SK-N-SH (cell line): Measurements from ENCODE around the gene BMAL1. TPM values are rescaled to one million over a fixed set of nuclear protein-coding genes. Genes with fewer than 3 reads are reported as not detected.
"Not testable (repeated sequence)": the region's sequence is repeated elsewhere in the genome, so short reads cannot be mapped to it uniquely, and the experiment has no call there.

Source experiments
- CTCF ChIA-PET: fragments of 300-600, 350-600 bp; formaldehyde crosslinking; extraction: SDS; loops from one replicate; lab custom pipeline; 2021; lab: Yijun Ruan, JAX
- POLR2A ChIA-PET: fragments of 350-600 bp; sonication (Branson Sonifier 250); formaldehyde crosslinking; extraction: SDS; loops from one replicate; lab custom pipeline; 2020; ENCODE audit warnings: antibody characterized with exemption, inconsistent platforms; lab: Yijun Ruan, JAX
- DNase-seq: peaks from one replicate; pipeline ENCODE4 v3.0.0; 2012
- H2AFZ ChIP-seq: fragments of 200-600 bp; sonication (generic); 2 replicates; pipeline ENCODE4 v1.8.1; 2016; ENCODE audit warnings: antibody characterized with exemption, mild to moderate bottlenecking, low read depth
- H3F3A ChIP-seq: fragments of 200-600 bp; sonication (generic); replicated peaks from 2 replicates; pipeline ENCODE3; 2016; ENCODE audit warnings: antibody characterized with exemption, mild to moderate bottlenecking; ENCODE audit not compliant: insufficient read depth
- H3K27ac ChIP-seq, 2 experiments: fragments of 200-500 bp in 1 of 2; fragments of 200-600 bp in 1 of 2; sonication (Bioruptor generic) in 1 of 2; sonication (generic), shearing (Covaris generic) in 1 of 2; 2 replicates each; pipeline versions ENCODE4 v1.5.1 to v1.6.1; 2014 to 2016; ENCODE audit warnings: low read depth in 2 of 2, inconsistent platforms in 1 of 2, low read length in 1 of 2, mild to moderate bottlenecking in 1 of 2, mixed read lengths in 1 of 2
- H3K27me3 ChIP-seq: fragments of 200-600 bp; sonication (generic), shearing (Covaris generic); 2 replicates; pipeline ENCODE4 v1.6.1; 2016; ENCODE audit warnings: mixed run types; ENCODE audit not compliant: insufficient read depth
- H3K36me3 ChIP-seq, 2 experiments: fragments of 200-500 bp in 1 of 2; fragments of 200-600 bp in 1 of 2; sonication (Bioruptor generic) in 1 of 2; sonication (generic) in 1 of 2; replicated peaks in 1 of 2; 2 replicates each; pipeline versions ENCODE3 to v1.5.1; 2014 to 2016; ENCODE audit warnings: low read length in 1 of 2, mild to moderate bottlenecking in 1 of 2; ENCODE audit not compliant: insufficient read depth in 2 of 2, control insufficient read depth in 1 of 2
- H3K4me1 ChIP-seq, 2 experiments: fragments of 200-500 bp in 1 of 2; fragments of 200-600 bp in 1 of 2; sonication (Bioruptor generic) in 1 of 2; sonication (generic), shearing (Covaris generic) in 1 of 2; 2 replicates each; pipeline versions ENCODE4 v1.5.1 to v1.6.1; 2014 to 2016; ENCODE audit warnings: low read depth in 1 of 2, low read length in 1 of 2, mixed run types in 1 of 2; ENCODE audit not compliant: insufficient read depth in 2 of 2, control insufficient read depth in 1 of 2
- H3K4me2 ChIP-seq: fragments of 200-600 bp; sonication (generic), shearing (Covaris generic); 2 replicates; pipeline ENCODE4 v1.6.1; 2017; ENCODE audit warnings: mixed run types
- H3K4me3 ChIP-seq, 2 experiments: fragments of 200-500 bp in 1 of 2; fragments of 200-600 bp in 1 of 2; sonication (Bioruptor generic) in 1 of 2; sonication (generic), shearing (Covaris generic) in 1 of 2; 2 replicates each; pipeline versions ENCODE4 v1.5.1 to v1.8.1; 2014 to 2016; ENCODE audit warnings: low read depth in 2 of 2, inconsistent platforms in 1 of 2, low read length in 1 of 2, mild to moderate bottlenecking in 1 of 2, mixed read lengths in 1 of 2, moderate library complexity in 1 of 2
- H3K79me2 ChIP-seq: fragments of 200-600 bp; sonication (generic); 2 replicates; pipeline ENCODE4 v1.8.1; 2017; ENCODE audit warnings: mild to moderate bottlenecking; ENCODE audit not compliant: insufficient read depth
- H3K9ac ChIP-seq: fragments of 200-600 bp; sonication (generic); 2 replicates; pipeline ENCODE4 v1.6.1; 2017; ENCODE audit warnings: mixed run types
- H3K9me2 ChIP-seq: fragments of 200-600 bp; sonication (generic); 2 replicates; pipeline ENCODE4 v1.6.1; 2017; ENCODE audit warnings: mixed run types
- H3K9me3 ChIP-seq: fragments of 200-600 bp; sonication (generic); 2 replicates; pipeline ENCODE4 v1.6.1; 2017; ENCODE audit warnings: mixed run types, mild to moderate bottlenecking, moderate library complexity
- H4K20me1 ChIP-seq: fragments of 200-600 bp; sonication (generic); 2 replicates; pipeline ENCODE4 v1.6.1; 2017; ENCODE audit warnings: mild to moderate bottlenecking, mixed run types; ENCODE audit not compliant: insufficient read depth
- FOXM1 ChIP-seq: IDR thresholded peaks from 2 replicates; pipeline ENCODE4 v1.4.0; 2012; ENCODE audit warnings: low read depth, mild to moderate bottlenecking
- ZBTB33 ChIP-seq: IDR thresholded peaks from 2 replicates; pipeline ENCODE4 v1.4.0; 2012; ENCODE audit warnings: low read depth, borderline replicate concordance
- WGBS: methylation state at CpG from one replicate; pipeline ENCODE4 v1.1.6; 2017; ENCODE audit warnings: low lambda C conversion rate; 5-methylcytosine and 5-hydroxymethylcytosine counted together
- polyA plus RNA-seq, 3 experiments: library from polyadenylated mRNA; depleted of rRNA; stranded (reverse); fragments of >200 nt; gene quantifications; 2 replicates each; pipeline ENCODE4 v1.2.3, GENCODE V29; 2012

The BMAL1 gene
- polyA plus RNA-seq, 1 of the 3 experiments (the other 2 are of a cell fraction): 6.5 TPM

DNA sequence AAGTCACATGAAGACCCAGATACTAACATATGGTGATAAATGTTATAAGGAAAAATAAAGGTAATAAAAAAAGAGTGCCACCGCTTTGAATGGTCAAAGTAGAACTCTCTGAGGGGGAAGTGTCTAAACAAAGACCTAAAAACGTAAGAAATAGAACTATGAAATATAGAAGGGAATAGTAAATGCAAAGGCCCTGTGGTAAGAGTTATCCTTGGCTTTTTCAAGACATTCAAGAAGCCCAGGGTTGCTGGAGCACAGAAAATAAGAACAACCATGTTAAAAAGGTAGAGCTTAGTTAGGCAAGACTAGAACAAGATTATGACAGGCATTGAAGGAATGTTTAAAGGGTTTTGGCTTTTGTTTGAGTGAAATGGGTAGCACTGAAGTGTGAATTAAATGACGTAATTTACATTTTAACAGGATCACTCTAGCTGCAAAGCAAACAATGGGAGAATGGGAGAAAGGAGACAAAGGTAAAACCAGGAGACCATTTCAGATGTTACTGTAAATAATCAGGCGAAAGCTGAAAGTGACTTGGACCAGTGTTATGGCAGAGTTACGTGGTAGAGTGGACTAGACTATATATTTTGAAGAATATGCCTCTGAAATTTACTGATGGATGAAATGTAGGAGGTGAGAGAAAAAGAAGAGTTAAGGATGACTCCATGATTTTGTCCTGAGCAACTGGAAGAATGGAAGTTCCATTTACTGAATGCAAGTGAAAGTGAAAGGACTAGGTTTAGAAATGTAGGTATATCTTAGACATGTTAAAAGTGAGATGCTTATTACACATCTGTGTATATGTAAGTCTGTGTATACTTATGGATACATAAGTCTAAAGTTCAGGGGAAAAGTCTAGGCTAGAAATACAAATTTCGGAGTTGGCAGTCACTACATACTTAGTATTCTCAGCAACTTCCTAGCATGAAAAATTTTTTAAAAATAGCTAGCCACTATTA is 156.9 kb downstream of the BMAL1 start:
- Histone ChIP-seq H3K4me3 (no peak overlapping the region), H2AFZ (no peak overlapping the region), H3K27me3 (no peaks in the 10 kb centered on the region), H3K9me2 (no peaks in the 10 kb centered on the region), H3K27ac (no peak overlapping the region), H4K20me1 (peaks cover under 1% of the 10 kb centered on the region; the same call in 1 of the 2 replicates), H3K4me1 (no peaks in the 10 kb centered on the region; a peak in 1 of 4 replicates), H3K9me3 (no peaks in the 10 kb centered on the region; the same call in 1 of the 2 replicates), H3K36me3 (peaks cover 3 to 18% of the 10 kb centered on the region in 2 experiments), H3K79me2 (peaks cover 74% of the 10 kb centered on the region), H3F3A (peaks cover 5% of the 10 kb centered on the region), H3K9ac (no peak overlapping the region), H3K4me2 (no peak overlapping the region)
- TF ChIP-seq ZBTB33: no peak
- no peak for TF ChIP-seq FOXM1
- WGBS: 94% methylated on average over 6 of the region's 6 CpGs
- ChIA-PET CTCF (no interaction called here), POLR2A (no interaction called here)
- DNase-seq: no peak

GRCh38 chr11:13436836-13437235 is 159.2 kb downstream of the BMAL1 start:
- H3K4me1 ChIP-seq, H2AFZ ChIP-seq, H3K4me3 ChIP-seq, H4K20me1 ChIP-seq, H3K9me3 ChIP-seq, H3K9ac ChIP-seq, H3K27me3 ChIP-seq, H3K4me2 ChIP-seq, H3K9me2 ChIP-seq, DNase-seq, H3K36me3 ChIP-seq, H3K27ac ChIP-seq: not testable (repeated sequence)
- ChIA-PET CTCF (interaction anchor here (1.2 to 1.4 kb wide), 2 partner anchors 29 to 227 kb away, joined by 3 to 4 read pairs; no protein-coding TSS in a partner anchor), POLR2A (interaction anchor here (1.2 kb wide), 1 partner anchor 26 kb away, joined by 3 read pairs; the partner anchor contains the start of gene BTBD10)
- peaks cover 71% of the 10 kb centered on the region for H3K79me2 ChIP-seq
- 94% methylated on average over 7 of the region's 7 CpGs for WGBS
- H3F3A ChIP-seq: peaks cover 13% of the 10 kb centered on the region

Other genes starting within 250 kb of the BMAL1 start
- 23.0 and 29.5 TPM in 2 replicates for gene BTBD10, start 185.4 kb downstream of the BMAL1 start, polyA plus RNA-seq (2012; rRNA removed)
- not detected in 2 replicates for gene PTH, start 218.2 kb downstream of the BMAL1 start, polyA plus RNA-seq (2012; rRNA removed)